ENCODE data around the gene DGAT2L6. TPM values are rescaled to one million over a fixed set of nuclear protein-coding genes. Genes with fewer than 3 reads are reported as not detected.

Gene DGAT2L6
- total RNA-seq, 1 donor from 2014 or later: not detected

DNA sequence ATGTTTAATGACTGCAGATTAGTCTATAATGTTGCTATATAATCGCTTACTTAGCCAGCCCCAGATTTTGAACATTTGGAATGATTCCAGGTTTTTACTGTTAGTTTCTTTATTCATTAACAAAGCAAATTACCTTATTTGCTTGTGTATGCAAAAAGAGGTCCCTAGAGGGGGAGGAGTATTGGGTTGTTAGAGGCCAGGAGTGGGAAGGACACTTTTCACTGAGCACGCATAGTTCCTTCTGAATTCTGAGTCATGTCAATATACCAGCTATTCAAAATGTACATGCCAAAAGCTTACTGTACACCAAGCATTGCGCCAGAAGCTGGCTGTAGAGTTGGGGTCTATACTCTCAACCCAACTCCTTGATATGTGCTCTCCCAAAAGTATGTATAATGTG lies 5.1 kb upstream of the DGAT2L6 start:
- H3K36me3 Mint-ChIP-seq (ENCODE audit: low read depth, unreplicated experiment): no peaks in the 10 kb centered on the region
- H3K27ac Mint-ChIP-seq (ENCODE audit: unreplicated experiment): no peak overlapping the region
- no peak overlapping the region for H3K4me3 Mint-ChIP-seq (ENCODE audit: unreplicated experiment)
- no peak for TF ChIP-seq CTCF (IDR thresholded peaks at IDR 0.05; ENCODE audit: unreplicated experiment)
- H3K27me3 Mint-ChIP-seq (ENCODE audit: unreplicated experiment): peaks cover 2% of the 10 kb centered on the region
- DNase-seq (ENCODE audit: low spot score): no peak
- H3K4me1 Mint-ChIP-seq (ENCODE audit: unreplicated experiment): peaks cover 12% of the 10 kb centered on the region
- no peaks in the 10 kb centered on the region for H3K9me3 Mint-ChIP-seq (ENCODE audit: unreplicated experiment)

DNA sequence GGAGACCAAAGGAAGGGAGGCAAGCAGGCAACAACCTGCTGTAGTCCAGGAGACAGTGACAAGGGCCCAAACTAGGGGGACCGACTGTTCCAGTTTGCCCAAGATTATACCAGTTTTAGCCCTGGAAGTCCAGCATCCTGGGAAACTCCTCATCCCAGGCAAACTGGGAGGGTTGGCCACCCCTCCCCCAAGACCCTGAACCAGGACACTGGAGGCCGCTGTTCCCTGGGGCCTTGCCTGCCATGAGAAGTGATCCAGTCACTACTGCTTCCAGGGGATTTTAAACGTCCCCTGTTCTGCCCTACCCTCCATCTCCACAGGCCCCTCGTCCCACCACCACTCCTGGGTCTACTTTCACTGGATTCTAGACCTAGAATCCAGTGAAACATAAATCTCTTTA lies 4.3 kb upstream of the DGAT2L6 start:
- DNase-seq (ENCODE audit: low spot score): no peak
- Mint-ChIP-seq H3K4me1 (ENCODE audit: unreplicated experiment) (peaks cover 6% of the 10 kb centered on the region), H3K27ac (ENCODE audit: unreplicated experiment) (no peak overlapping the region), H3K4me3 (ENCODE audit: unreplicated experiment) (no peak overlapping the region), H3K9me3 (ENCODE audit: unreplicated experiment) (no peaks in the 10 kb centered on the region), H3K27me3 (ENCODE audit: unreplicated experiment) (peaks cover 2% of the 10 kb centered on the region), H3K36me3 (ENCODE audit: low read depth, unreplicated experiment) (no peaks in the 10 kb centered on the region)
- no peak for TF ChIP-seq CTCF (IDR thresholded peaks at IDR 0.05; ENCODE audit: unreplicated experiment)

DNA sequence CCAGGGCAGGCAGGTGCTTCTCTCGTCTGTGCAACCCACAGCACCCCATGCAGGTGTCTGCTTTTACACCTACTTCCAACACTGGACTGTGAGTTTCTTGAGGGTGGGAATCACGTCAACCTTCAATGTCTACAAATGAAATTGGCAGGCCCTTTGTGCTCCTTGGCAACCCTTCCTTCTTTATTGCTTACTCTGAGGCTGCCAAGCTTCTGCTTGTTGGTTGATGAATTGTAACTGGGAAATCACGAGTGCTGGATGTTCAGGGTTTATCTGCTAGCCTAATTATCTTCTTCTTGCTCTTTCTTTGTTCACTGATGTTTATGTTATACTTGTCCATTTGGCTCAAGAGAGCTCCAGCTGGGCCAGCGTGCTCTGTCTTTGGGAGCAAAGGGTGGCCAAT lies 2.5 kb upstream of the DGAT2L6 start:
- H3K9me3 Mint-ChIP-seq (ENCODE audit: unreplicated experiment): no peaks in the 10 kb centered on the region

DNA sequence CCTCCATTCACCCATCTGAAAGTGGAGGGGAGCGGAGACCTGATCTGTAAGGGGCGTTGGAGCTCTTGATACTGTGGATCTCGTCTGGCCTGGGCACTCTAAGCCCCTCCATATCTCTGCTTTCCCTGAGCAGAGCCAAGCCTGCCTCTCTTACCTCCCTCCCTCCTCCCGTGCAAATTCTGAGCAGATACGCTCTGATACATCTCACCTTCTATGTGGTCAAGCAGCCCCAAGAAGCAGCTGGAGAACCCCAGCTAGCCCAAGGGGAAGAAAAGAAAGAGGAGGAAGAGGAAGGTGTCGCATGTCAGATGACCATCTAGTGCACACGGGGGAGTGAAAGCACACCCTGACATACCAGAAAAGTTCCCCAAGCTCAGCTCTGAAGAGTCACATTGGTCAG lies 1.9 kb upstream of the DGAT2L6 start:
- no peaks in the 10 kb centered on the region for H3K27me3 Mint-ChIP-seq (ENCODE audit: unreplicated experiment)
- no peak for DNase-seq (ENCODE audit: low spot score)
- no peaks in the 10 kb centered on the region for H3K36me3 Mint-ChIP-seq (ENCODE audit: low read depth, unreplicated experiment)
- H3K4me3 Mint-ChIP-seq (ENCODE audit: unreplicated experiment): no peak overlapping the region
- no peak overlapping the region for H3K27ac Mint-ChIP-seq (ENCODE audit: unreplicated experiment)
- H3K4me1 Mint-ChIP-seq (ENCODE audit: unreplicated experiment): no peaks in the 10 kb centered on the region
- no peak for TF ChIP-seq CTCF (IDR thresholded peaks at IDR 0.05; ENCODE audit: unreplicated experiment)
- no peaks in the 10 kb centered on the region for H3K9me3 Mint-ChIP-seq (ENCODE audit: unreplicated experiment)

More for the DNA sequence above, 2.5 kb upstream of the DGAT2L6 start:
- no peaks in the 10 kb centered on the region for H3K36me3 Mint-ChIP-seq (ENCODE audit: low read depth, unreplicated experiment)
- no peak for TF ChIP-seq CTCF (IDR thresholded peaks at IDR 0.05; ENCODE audit: unreplicated experiment)
- no peaks in the 10 kb centered on the region for H3K27me3 Mint-ChIP-seq (ENCODE audit: unreplicated experiment)
- no peak for DNase-seq (ENCODE audit: low spot score)
- H3K4me3 Mint-ChIP-seq (ENCODE audit: unreplicated experiment): no peak overlapping the region
- H3K4me1 Mint-ChIP-seq (ENCODE audit: unreplicated experiment): no peaks in the 10 kb centered on the region
- H3K27ac Mint-ChIP-seq (ENCODE audit: unreplicated experiment): no peak overlapping the region

GRCh38 chrX:70183091-70183490 lies 5.8 kb downstream of the DGAT2L6 start:
- peaks cover 2% of the 10 kb centered on the region for H3K27me3 Mint-ChIP-seq (ENCODE audit: unreplicated experiment)
- TF ChIP-seq CTCF (IDR thresholded peaks at IDR 0.05; ENCODE audit: unreplicated experiment): no peak
- H3K27ac Mint-ChIP-seq (ENCODE audit: unreplicated experiment): no peak overlapping the region
- H3K4me3 Mint-ChIP-seq (ENCODE audit: unreplicated experiment): peak overlapping the region; percentile 48
- peaks cover 4% of the 10 kb centered on the region for H3K9me3 Mint-ChIP-seq (ENCODE audit: unreplicated experiment)
- no peaks in the 10 kb centered on the region for H3K36me3 Mint-ChIP-seq (ENCODE audit: low read depth, unreplicated experiment)
- H3K4me1 Mint-ChIP-seq (ENCODE audit: unreplicated experiment): peaks cover 8% of the 10 kb centered on the region
- no peak for DNase-seq (ENCODE audit: low spot score)
